B cell (primary cell): ENCODE results near the gene FBXL14. TPM values are rescaled to one million over a fixed set of nuclear protein-coding genes. Genes with fewer than 3 reads are reported as not detected.

Experiments used
- ATAC-seq: fragments of 200-7000 bp; cut with Tn5 transposase; one replicate; pipeline ENCODE4 v1.10.0; 2021; ENCODE audit warnings: low read depth, mild to moderate bottlenecking, moderate number of reproducible peaks, moderate library complexity
- CTCF ChIA-PET: fragments of 350-600 bp; sonication (Branson Sonifier 250); formaldehyde crosslinking; loops from one replicate; lab custom pipeline; 2021; ENCODE audit warnings: antibody characterized with exemption, inconsistent platforms; lab: Charles Lee
- POLR2A ChIA-PET: fragments of 350-600 bp; sonication (Branson Sonifier 250); formaldehyde crosslinking; loops from one replicate; lab custom pipeline; 2021; ENCODE audit warnings: antibody characterized with exemption; lab: Charles Lee
- DNase-seq: peaks from one replicate; pipeline ENCODE4 v3.0.0; 2013
- H2AFZ ChIP-seq: 2 replicates; pipeline ENCODE4 v1.6.1; 2012; ENCODE audit warnings: mild to moderate bottlenecking, low read depth, low read length; ENCODE audit not compliant: insufficient read depth, poor library complexity, severe bottlenecking
- H3K27ac ChIP-seq, 2 donors: 1 replicate in 1 of 2; 2 replicates in 1 of 2; pipeline ENCODE4 v1.5.1; 2012 to 2013; ENCODE audit warnings: low read length in 2 of 2, mild to moderate bottlenecking in 2 of 2, moderate library complexity in 1 of 2
- H3K27me3 ChIP-seq, 4 experiments: fragments of 200-600 bp in 1 of 4; sonication (generic) in 1 of 4; replicated peaks in 1 of 4; 1 replicate in 2 of 4; 2 replicates in 2 of 4; pipeline versions ENCODE4 v1.6.1 to v1.7.0; 2013 to 2016; ENCODE audit warnings: low read length in 3 of 4, mild to moderate bottlenecking in 2 of 4, mixed read lengths in 1 of 4, moderate library complexity in 1 of 4; ENCODE audit not compliant: insufficient read depth in 4 of 4, control insufficient read depth in 3 of 4; ENCODE audit errors: control extremely low read depth in 1 of 4
- H3K36me3 ChIP-seq, 2 experiments: replicated peaks in 1 of 2; 1 replicate in 1 of 2; 2 replicates in 1 of 2; pipeline versions ENCODE4 v1.6.1 to v1.7.1; 2013; ENCODE audit warnings: low read length in 1 of 2; ENCODE audit not compliant: insufficient read depth in 2 of 2, control insufficient read depth in 1 of 2; ENCODE audit errors: control extremely low read depth in 1 of 2, extremely low read depth in 1 of 2
- H3K4me1 ChIP-seq, 2 donors: fragments of 200-600 bp in 1 of 2; sonication (generic) in 1 of 2; 1 replicate in 1 of 2; 2 replicates in 1 of 2; pipeline versions ENCODE4 v1.5.1 to v1.6.1; 2013 to 2017; ENCODE audit warnings: low read length in 2 of 2; ENCODE audit not compliant: control insufficient read depth in 2 of 2, insufficient read depth in 2 of 2
- H3K4me2 ChIP-seq: replicated peaks from 2 replicates; pipeline ENCODE3; 2012; ENCODE audit warnings: mild to moderate bottlenecking, low read depth, low read length; ENCODE audit not compliant: poor library complexity, severe bottlenecking
- H3K4me3 ChIP-seq, 5 experiments: fragments of 200-600 bp in 1 of 5; sonication (generic) in 1 of 5; 1 replicate in 3 of 5; 2 replicates in 2 of 5; pipeline versions ENCODE4 v1.5.1 to v1.7.0; 2011 to 2016; ENCODE audit warnings: low read length in 4 of 5, mild to moderate bottlenecking in 4 of 5, low read depth in 2 of 5, control low read depth in 1 of 5, moderate library complexity in 1 of 5; ENCODE audit not compliant: insufficient read depth in 1 of 5; ENCODE audit errors: control extremely low read depth in 1 of 5, extremely low read depth in 1 of 5
- H3K79me2 ChIP-seq: fragments of 200-600 bp; sonication (generic); one replicate; pipeline ENCODE4 v1.6.0; 2016; ENCODE audit warnings: low read length; ENCODE audit not compliant: control insufficient read depth, insufficient read depth
- H3K9ac ChIP-seq: fragments of 200-600 bp; sonication (generic); 2 replicates; pipeline ENCODE4 v1.6.1; 2017; ENCODE audit warnings: mild to moderate bottlenecking, low read length, moderate library complexity
- H3K9me3 ChIP-seq, 3 donors: one replicate each; pipeline versions ENCODE4 v1.6.1 to v1.7.1; 2013; ENCODE audit warnings: low read length in 2 of 3; ENCODE audit not compliant: control insufficient read depth in 2 of 3, insufficient read depth in 1 of 3; ENCODE audit errors: control extremely low read depth in 1 of 3
- H4K20me1 ChIP-seq: 2 replicates; pipeline ENCODE4 v1.6.0; 2012; ENCODE audit warnings: mild to moderate bottlenecking, low read length; ENCODE audit not compliant: insufficient read depth, control insufficient read depth, poor library complexity, severe bottlenecking
- H3K27ac Mint-ChIP-seq: one replicate; pipeline ENCODE4 v1.8.0; 2021; ENCODE audit warnings: mixed read lengths
- H3K27me3 Mint-ChIP-seq: one replicate; pipeline ENCODE4 v1.8.0; 2021; ENCODE audit warnings: mixed read lengths
- H3K4me1 Mint-ChIP-seq: one replicate; pipeline ENCODE4 v1.8.0; 2021; ENCODE audit warnings: mixed read lengths
- H3K4me3 Mint-ChIP-seq: one replicate; pipeline ENCODE4 v1.8.0; 2021; ENCODE audit warnings: mixed read lengths
- H3K9me3 Mint-ChIP-seq: one replicate; pipeline ENCODE4 v1.8.0; 2022; ENCODE audit warnings: mixed read lengths; ENCODE audit not compliant: insufficient read depth
- CTCF ChIP-seq: fragments of 200-600 bp; IDR thresholded peaks from one replicate; pipeline ENCODE4 v1.8.0; 2022; ENCODE audit warnings: antibody characterized with exemption, mild to moderate bottlenecking
- EZH2 ChIP-seq: IDR thresholded peaks from 2 replicates; pipeline ENCODE4 v1.6.1; 2012; ENCODE audit warnings: borderline replicate concordance, low read depth, mild to moderate bottlenecking, moderate library complexity, low read length; ENCODE audit not compliant: insufficient read depth, poor library complexity, severe bottlenecking
- WGBS: methylation state at CpG from one replicate; pipeline ENCODE4 v1.1.5; 2013; ENCODE audit warnings: missing lambda C conversion rate; ENCODE audit not compliant: insufficient coverage; 5-methylcytosine and 5-hydroxymethylcytosine counted together
- intact Hi-C: fragments of 100-400 bp; cut with micrococcal nuclease; formaldehyde crosslinking; loops from one replicate; pipeline ENCODE4 v1.10.0; 2022
- polyA plus RNA-seq: library from polyadenylated mRNA; depleted of rRNA; stranded (reverse); fragments of >200 nt; gene quantifications from 2 replicates; pipeline ENCODE4 v1.2.3, GENCODE V29; 2012
- total RNA-seq, 2 donors: library from RNA; stranded (reverse); fragments of 120-200 nt in 1 of 2; gene quantifications; 1 replicate in 1 of 2; 2 replicates in 1 of 2; pipeline versions ENCODE4 v1.2.3 to v1.2.4, GENCODE V29; 2013 to 2022

The FBXL14 gene
- total and polyA plus RNA-seq, 2 donors (not counting 1 experiment from before 2014, with no cell fraction given) = 21.6 to 37.3 TPM

- Mint-ChIP-seq H3K4me1 (peaks cover 33% of the 10 kb centered on the region), H3K4me3 (no peak overlapping the region), H3K27me3 (no peaks in the 10 kb centered on the region), H3K27ac (no peak overlapping the region), H3K9me3 (no peaks in the 10 kb centered on the region)
- Histone ChIP-seq H2AFZ (no peak overlapping the region), H3K27me3 (peaks cover 0 to 2% (median 0%) of the 10 kb centered on the region in 4 experiments), H3K9ac (no peak overlapping the region), H3K4me1 (peaks cover 17 to 25% of the 10 kb centered on the region in 2 donors), H3K36me3 (no peaks in the 10 kb centered on the region), H3K4me3 (no peak overlapping the region), H3K79me2 (no peaks in the 10 kb centered on the region), H3K9me3 (peaks cover 0 to 2% (median 0%) of the 10 kb centered on the region in 3 donors), H4K20me1 (no peaks in the 10 kb centered on the region), H3K27ac (no peak overlapping the region), H3K4me2 (no peak overlapping the region)
- ChIA-PET POLR2A (no interaction called here), CTCF (interaction anchor here (0.6 kb wide), 1 partner anchor 16 kb away, joined by 3 read pairs; no protein-coding TSS in a partner anchor)
- TF ChIP-seq EZH2 (no peak), CTCF (no peak)
- 59% methylated on average over 1 of the region's 4 CpGs for WGBS
- intact Hi-C loops = no loop called here
- ATAC-seq = no peak
- DNase-seq = no peak
These were observed 24.8 kb upstream of the FBXL14 start for GRCh38 chr12:1619159-1619558.

DNA sequence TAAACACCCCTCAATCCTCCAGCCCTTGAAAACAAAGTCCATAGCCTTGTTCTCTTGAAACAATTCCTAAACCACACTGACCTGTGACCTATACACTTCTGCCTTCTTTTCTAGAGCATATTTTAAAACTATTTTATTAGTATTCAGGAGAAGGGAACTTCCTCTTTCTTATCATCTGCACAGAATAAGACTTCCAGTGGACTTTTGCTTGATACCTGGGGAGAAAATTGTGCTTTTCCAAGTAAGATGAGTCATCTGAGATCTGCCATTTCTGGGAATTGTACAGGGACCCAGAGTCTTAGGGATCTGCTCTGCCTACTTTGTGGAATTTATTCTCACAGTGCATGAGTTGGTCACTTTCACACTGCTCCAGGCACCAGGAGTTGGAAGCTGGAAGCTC lies 24.1 kb upstream of the FBXL14 start:
- TF ChIP-seq CTCF = no peak
- TF ChIP-seq EZH2 = no peak
- Mint-ChIP-seq H3K9me3 (no peaks in the 10 kb centered on the region), H3K4me1 (peaks cover 33% of the 10 kb centered on the region), H3K27ac (no peak overlapping the region), H3K4me3 (no peak overlapping the region), H3K27me3 (no peaks in the 10 kb centered on the region)
- ChIA-PET CTCF (interaction anchor here (0.6 kb wide), 1 partner anchor 17 kb away, joined by 3 read pairs; no protein-coding TSS in a partner anchor), POLR2A (interaction anchor here (0.6 kb wide), 1 partner anchor 1236 kb away, joined by 3 read pairs; no protein-coding TSS in a partner anchor)
- intact Hi-C loops = no loop called here
- H3K4me2 ChIP-seq = no peak overlapping the region
- no peak overlapping the region for H3K9ac ChIP-seq
- no peak for ATAC-seq
- H2AFZ ChIP-seq = no peak overlapping the region
- peaks cover 17 to 25% of the 10 kb centered on the region in 2 donors for H3K4me1 ChIP-seq
- no peak overlapping the region for H3K4me3 ChIP-seq
- H4K20me1 ChIP-seq = no peaks in the 10 kb centered on the region
- peaks cover 0 to 2% (median 0%) of the 10 kb centered on the region in 3 donors for H3K9me3 ChIP-seq
- no peaks in the 10 kb centered on the region for H3K79me2 ChIP-seq
- H3K27me3 ChIP-seq = peaks cover 0 to 2% (median 0%) of the 10 kb centered on the region in 4 experiments
- H3K27ac ChIP-seq = no peak overlapping the region
- no peak for DNase-seq
- H3K36me3 ChIP-seq = no peaks in the 10 kb centered on the region
